ENCODE measurements around the gene IL17RD. TPM values are rescaled to one million over a fixed set of nuclear protein-coding genes. Genes with fewer than 3 reads are reported as not detected.

IL17RD gene
- total RNA-seq, 1 donor from 2014 or later, result 4.3 TPM

DNA sequence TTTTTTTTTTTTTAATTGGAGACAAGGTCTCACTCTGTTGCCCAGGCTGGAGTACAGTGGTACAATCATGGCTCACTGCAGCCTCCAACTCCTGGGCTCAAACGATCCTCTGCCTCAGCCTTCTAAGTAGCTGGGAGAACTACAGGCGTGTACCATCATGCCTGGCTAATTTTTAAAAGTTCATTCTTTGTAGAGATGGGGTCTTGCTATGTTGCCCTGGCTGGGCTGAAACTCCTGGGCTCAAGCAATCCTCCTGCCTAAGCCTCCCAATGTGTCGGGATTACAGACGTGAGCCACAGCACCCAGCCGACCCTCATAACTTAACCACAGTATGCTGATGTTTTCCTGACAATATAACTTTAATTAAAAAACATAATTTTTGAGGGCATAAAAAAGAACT, 24.3 kb downstream of the IL17RD start:
- no peak for DNase-seq (ENCODE audit: low spot score)
- intact Hi-C loops (cut with DNase I), result no loop called here

DNA sequence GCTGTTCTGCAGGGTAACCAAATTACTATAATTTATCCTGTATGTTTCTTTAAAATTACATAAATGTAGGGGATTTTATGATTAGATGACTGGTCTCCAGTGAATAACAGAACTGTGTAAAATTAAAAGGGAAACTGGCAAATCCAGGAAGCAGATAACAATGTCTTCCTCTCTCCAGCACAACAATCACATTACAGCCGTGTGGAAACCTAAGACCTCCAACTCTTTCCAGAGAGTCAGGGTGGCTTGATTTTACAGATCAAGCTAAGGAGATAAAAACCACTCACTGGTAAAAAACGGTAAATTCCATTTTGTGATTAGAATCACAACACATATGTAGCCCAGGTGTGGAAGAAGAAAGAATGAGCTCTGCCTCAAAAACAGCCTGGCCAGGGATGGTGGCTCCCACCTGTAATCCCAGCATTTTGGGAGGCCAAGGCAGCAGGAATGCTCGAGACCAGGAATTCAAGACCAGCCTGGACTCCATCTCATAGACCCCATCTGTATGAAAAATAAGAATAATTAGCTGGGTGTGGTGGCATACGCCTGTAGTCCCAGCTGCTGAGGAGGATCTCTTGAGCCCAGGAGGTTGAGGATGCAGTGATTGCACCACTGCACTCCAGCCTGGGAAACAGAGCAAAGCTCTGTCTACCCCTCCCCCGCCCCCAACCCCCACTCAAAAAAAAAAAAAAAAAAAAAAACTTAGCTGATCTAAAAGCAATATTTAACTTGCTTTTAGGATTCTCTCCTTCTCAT, 29.0 kb downstream of the IL17RD start:
- intact Hi-C loops (cut with DNase I), result no loop called here
- no peak for DNase-seq (ENCODE audit: low spot score)

DNA sequence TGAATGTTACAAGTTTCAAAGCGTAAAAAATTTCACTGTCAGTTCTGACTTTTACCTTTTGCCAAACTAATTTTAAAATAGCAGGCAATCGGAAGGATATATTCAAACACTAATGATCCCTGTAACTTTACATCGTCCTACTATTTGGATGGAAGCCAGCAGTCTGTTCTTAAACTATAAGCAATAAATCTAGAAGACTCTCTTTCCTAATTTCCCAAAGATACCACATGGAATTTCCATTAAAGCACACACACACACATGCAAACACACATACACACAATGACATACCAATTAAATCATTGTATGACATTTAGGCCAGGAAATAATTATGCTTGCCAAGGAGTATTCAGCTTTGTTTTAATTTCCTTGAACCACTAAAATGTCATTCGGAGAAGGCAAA, 32.0 kb downstream of the IL17RD start:
- DNase-seq (ENCODE audit: low spot score), result no peak
- intact Hi-C loops (cut with DNase I), result no loop called here

DNA sequence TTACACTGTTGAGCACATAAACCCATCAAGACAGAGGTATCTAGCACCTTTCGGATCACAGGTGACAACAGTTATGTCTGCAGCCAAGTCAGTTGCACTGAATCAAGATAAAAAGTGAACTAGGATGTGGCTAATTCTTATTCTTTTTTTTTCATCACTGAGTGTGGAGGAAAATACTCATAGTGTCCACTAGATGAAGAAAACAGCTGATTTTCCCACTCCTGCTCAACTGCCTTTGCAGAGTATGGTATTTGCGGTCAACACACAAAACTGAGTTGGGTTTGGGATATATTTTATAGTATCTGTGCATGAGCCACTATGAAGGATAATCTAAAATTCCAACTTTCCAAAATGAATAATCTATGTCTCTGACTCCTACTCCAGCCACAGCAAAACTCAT, 32.5 kb downstream of the IL17RD start:
- DNase-seq (ENCODE audit: low spot score), result no peak
- intact Hi-C loops (cut with DNase I), result no loop called here

DNA sequence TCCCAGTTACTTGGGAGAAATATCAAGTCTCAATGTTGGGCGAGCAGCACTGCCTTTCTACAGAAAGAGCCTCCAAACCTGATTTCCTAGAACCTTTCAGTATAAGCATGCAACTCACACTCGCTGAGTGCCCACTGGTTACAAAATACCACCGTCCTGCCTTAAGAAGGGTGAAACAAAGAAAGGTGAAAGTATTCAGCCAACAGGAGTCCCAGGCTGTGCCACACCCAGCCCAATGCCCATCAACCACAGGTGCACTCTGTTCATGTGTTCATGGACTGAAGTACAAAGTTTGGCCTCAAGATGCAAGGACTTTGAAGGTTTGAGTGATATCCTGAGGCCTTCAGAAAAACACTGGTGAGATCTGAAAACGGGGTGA, 34.0 kb downstream of the IL17RD start:
- intact Hi-C loops (cut with DNase I), result no loop called here
- DNase-seq (ENCODE audit: low spot score), result no peak

DNA sequence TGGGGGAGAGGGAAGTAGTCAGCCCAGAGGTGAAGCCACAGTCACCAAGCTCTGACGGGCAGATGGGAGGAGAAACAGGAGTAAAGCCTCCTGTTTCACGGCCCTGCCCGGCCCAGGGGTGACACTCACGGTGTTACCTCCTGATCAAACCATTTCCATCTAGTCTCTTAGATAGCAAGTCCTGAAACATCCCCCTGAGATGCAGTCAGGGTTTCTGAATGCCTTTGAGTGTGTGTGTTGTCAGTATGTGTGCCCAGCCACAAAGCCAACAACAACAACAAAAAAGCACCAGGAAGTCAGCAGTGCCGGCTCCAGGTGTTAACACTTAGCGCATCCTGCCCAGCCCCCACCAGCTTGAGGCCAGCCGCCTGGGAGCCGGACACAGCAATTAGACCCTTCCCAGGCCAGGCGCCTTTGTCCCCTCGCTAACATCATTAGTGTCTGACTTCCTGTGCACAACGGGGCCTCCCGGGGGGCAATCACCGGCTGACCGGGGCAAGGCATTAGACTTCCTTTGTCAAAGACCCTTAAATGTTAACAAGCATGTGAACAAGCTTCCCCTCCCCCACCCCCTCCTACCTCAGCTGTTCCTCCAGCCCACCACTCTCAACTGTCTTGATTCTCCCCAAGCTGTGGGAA, 34.5 kb downstream of the IL17RD start:
- DNase-seq (ENCODE audit: low spot score), result no peak
- intact Hi-C loops (cut with DNase I), result no loop called here

DNA sequence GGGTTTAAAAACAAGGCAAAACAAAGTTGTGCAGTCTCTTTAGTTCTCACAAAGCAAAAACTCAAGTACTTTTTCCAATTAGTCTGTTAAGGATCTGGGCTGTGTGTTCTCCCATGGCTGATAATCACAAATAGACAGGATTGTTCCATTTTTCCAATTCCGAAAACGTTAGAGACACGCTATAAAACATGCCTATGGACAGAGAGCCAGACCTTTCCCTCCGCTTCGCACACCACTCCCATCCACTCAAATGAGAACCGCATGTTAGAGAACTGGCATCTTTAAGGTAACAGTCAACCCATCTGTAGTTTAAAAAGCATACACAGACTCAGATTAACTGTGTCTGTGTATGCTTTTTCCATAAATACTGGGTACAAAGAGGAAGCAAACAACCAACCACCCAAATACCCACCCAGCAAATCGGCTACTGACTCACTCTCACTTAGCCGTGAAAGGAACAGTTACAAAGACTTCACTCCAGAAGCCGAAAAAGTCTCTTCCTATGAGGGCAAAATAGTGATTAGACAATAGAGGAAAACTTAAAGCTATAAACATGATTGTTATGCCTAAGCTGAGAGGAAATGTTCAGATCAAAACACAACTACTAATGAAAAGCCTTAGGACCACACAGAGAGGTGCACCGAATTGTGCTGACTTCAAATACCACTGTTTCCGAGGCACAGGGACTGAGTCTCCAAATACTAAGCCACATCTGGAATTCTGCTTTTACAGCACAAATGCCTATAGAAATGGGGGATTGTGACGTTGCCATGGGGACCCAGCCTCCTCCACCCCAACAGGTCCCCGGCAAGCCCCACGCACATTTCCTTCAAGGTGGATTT, 36.1 kb downstream of the IL17RD start:
- DNase-seq (ENCODE audit: low spot score), result no peak
- intact Hi-C loops (cut with DNase I), result no loop called here

DNA sequence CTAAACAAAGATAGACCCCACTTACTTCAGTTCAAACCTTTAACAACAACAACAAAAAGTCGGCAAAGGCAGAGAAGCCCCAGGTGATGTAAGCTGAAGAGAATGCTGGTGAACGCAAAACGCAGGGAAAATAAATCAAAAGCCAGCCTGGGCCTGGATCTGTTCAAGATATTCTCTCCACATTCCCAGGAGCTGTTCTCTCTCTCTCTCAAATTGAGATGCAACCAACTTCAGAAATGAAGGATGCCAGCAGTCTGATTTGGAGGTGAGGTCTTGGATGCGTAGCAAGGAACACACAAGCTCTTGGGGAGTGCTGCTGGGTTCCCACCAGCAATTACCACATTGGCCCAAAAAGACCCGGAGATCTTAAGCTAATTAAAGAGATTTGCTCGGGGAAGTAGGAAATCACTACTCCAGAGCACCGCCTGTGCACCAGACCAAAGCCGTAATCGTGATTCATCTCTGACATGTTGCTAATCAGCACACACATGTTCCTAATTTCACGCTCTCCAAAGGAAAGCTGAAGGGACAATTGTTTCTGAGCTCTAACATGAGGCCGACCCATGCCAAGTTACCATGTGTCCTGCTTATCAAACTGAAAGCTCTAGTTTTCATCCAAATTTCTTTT, 37.1 kb downstream of the IL17RD start:
- no peak for DNase-seq (ENCODE audit: low spot score)
- intact Hi-C loops (cut with DNase I), result no loop called here

DNA sequence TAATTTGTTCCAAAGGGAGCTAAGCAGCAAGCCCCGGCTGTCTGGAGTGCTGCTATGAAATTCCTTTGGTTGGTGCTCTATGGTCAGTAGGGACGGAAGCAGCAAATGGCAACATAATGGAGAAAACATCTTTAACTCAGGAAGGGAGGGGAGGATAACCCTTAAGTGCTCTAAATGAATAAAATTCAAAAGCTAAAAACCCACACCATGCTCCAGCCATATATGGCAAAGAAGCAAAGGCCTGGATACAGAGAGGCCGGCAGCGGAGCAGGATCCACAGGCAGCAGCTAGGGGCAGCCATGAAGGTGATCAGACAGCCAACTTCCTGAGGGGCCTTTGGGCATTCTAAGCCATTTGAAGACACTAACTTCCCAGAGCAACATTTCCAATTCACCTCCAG, 38.9 kb downstream of the IL17RD start:
- intact Hi-C loops (cut with DNase I), result no loop called here
- DNase-seq (ENCODE audit: low spot score), result no peak

DNA sequence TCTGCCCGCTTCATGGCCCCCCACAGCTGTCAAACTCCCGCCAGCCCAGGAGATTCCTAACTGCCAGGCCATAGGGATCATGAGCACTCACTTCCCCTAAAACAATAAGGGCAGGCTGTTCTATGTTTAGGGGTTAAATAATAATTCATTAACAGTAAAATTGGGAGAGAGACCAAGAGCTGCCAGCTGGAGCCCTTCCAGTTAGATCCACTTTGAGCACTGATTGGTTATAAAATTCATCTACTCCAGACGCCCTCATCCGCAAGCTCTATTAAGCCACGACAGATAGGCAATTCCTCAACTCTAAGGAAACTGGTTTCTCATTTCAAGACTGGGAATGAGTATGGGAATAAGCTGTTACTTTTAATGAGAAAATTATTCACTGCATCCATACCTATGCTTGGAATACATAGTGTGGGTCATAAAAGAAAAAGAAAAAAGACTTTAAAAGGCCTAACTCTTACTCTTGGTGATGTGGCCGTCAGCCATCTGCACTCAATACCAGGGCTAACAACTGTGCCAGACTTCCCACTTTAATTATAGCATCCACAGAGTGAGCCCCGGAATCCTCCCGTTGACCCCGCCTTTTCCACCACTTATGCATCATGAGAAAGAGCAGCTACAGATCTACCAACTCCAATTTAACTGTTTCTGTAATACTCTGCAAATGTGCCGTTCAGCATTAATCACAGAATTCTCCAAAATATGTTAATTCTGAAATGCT, 44.5 kb downstream of the IL17RD start:
- intact Hi-C loops (cut with DNase I), result no loop called here
- no peak for DNase-seq (ENCODE audit: low spot score)

DNA sequence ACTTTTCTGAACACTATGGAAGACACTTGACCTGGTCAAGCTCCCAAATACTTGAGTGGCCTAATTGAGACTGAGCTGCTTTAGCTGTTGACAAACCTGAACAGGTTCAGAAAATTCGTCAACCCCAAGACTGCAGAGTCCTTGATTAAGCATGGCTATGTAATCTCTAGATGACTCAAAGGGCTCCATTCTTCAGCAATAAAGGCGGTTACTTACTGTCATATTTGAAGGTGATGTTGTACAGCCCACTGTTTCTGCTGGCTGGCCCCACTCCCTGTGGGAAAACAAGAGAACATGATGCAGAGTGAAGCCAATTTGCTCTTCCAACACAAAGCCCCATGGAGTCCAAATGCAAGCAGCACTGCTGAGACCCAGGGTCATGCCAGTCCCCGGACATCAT, 45.1 kb downstream of the IL17RD start:
- DNase-seq (ENCODE audit: low spot score), result no peak
- intact Hi-C loops (cut with DNase I), result no loop called here

DNA sequence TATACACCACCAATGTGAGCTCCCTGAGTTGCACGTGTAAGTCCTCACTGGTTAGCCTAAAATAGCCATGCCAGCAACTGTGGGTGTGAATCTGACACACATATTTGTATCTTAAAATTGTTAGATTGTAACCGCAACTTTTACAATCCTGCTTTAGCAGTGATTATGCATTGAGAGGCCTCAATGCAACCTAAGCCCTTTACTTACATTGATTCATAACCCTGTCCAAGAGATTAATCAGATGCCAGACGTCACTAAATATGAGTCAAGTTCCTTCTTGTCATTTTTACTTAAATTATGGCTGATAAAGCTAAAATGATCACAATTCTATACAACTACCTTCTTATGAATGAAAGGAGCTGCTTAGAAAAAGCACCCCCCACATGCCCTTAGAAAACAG, 46.9 kb downstream of the IL17RD start:
- DNase-seq (ENCODE audit: low spot score), result no peak
- intact Hi-C loops (cut with DNase I), result no loop called here

DNA sequence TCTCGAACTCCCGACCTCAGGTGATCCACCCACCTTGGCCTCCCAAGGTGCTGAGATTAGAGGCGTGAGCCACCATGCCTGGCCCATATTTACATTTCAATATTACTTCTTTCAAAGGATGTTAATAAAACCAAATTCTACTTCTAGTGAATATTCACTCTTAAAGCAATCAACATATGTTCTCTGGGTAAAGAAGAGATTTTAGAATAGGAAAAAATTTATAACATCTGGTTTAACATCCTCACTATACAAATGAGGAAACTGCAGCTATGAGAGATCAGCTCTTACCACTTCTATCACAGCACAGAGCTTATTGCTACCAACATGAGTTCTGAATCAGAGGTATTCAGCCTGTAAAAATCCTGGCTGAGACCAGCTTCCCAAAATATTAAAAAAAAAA, 48.7 kb downstream of the IL17RD start:
- DNase-seq (ENCODE audit: low spot score), result no peak
- intact Hi-C loops (cut with DNase I), result no loop called here

DNA sequence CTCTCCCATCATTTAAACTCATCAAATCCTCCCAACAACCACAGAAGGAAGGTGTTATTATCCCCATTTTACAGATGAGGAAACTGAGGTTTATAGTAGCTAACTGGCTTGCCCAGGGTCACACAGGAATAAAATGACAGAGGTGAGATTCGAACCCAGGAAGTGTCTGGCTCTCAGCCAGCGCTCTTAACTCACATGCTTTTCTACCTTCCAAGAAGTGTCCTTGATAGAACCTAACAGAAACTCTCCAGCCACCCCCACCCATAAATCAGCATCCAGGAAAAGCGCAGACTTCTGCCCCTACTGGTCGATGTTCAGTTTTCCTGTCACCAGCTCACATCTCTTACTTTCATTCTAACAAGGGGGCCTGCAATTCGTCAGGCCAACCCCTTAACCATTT, 52.9 kb downstream of the IL17RD start:
- intact Hi-C loops (cut with DNase I), result no loop called here
- DNase-seq (ENCODE audit: low spot score), result no peak

DNA sequence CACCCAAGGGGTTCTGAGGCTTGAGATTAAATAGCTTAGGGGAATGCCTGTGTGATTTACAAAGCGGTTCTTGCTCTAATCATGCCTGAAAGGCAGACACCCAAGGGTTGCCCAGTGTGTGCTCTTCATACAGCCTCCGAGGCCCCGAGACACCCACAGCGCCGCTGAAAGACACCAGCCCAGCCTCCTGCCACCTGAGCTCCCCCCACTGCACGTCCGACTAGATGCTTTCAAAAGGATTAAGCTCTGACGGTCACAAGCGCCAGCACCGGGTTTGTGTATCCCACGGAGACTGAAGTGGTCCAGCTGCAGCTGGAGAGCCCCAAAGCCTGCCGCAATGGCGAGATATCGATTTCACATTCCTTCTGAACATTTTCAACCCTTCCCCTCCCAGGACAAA, 54.4 kb downstream of the IL17RD start:
- intact Hi-C loops (cut with DNase I), result no loop called here
- no peak for DNase-seq (ENCODE audit: low spot score)

DNA sequence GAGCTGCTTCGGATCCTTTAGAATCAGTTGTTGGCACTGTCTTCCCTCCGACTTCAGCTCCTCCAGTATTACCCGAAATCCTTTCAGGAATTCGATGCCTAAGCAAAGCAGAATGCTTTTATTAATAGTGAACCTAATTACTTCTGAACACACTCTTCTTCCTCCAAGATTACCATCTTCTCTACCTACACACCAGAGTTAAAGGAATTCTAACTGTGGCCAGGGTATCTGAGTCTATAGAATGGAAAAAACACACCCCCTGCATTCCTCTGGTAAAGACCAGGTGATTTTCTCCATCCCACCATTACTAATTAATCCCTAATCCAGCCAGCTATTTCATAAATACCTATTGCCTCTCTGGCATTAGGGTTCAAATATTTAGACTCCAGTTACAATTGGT, 54.9 kb downstream of the IL17RD start:
- intact Hi-C loops (cut with DNase I), result no loop called here
- DNase-seq (ENCODE audit: low spot score), result no peak

DNA sequence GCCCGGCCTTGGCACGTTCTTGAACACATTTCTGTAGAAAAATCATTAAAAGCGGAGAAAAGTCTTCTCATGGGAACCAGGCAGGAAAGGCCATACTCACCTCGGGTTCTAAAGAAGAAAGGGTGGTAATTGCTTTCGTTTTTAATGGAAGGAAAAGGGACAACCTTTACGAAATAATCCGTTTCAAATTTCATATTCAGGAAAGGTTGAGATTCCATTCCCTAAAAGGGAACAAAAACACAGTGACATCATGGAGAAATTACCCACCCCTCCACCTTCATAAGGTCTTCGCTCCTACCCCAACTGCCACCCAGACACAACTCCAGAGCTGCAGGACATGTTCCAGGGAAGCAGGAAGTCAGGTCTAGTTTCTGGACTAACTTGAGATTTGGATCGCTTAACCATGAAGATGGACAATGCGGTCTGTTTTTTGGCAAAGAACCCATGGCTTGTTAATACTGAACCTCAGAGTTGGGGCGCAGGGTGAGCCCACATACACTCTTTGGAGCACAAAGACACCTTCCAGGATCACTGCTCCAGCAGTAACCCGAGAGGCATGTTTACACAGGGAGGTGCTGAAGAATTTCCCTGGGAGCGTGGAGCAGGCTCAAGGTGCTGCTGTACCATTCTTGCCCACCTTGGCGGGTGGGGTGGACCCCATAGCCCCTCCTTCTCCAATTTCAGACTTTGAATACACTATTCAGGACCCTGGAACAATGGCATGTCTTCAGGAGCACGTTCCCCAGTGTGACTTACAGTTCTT, 55.5 kb downstream of the IL17RD start:
- no peak for DNase-seq (ENCODE audit: low spot score)
- intact Hi-C loops (cut with DNase I), result no loop called here

DNA sequence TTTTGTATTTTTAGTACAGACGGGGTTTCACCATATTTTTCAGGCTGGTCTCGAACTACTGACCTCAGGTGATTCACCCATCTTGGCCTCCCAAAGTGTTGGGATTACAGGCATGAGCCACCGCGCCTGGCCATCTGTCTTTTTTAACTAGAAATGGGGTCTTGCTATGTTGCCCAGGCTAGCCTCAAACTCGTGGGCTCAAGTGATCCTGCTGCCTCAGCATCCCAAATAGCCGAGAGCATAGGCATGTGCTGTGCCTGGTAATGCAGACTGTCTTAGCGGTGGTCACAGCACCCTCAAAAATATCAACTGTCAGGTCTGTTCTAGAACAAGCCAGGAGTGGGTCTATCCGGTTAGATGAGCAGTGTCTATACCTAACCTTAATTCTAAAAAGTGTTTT, 56.5 kb downstream of the IL17RD start:
- intact Hi-C loops (cut with DNase I), result no loop called here

DNA sequence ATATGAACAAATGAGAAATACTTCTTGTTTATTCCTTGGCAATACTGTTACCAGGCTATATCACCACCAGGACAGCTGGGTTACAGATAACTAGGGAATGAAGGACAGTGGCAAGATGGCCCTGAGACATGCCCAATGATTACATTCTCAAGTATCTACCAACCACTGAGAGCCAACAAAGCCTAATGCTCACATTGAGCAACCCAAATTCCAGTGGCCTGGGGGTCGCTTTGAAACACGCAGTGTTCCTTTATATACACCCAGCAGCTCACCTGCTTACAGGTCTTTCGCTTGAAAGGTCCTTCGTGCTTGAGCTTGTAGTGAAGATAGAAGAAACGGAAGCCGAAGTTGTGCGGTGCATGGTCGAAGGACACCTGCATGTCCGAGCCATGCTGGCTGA, 59.6 kb downstream of the IL17RD start:
- no peak for DNase-seq (ENCODE audit: low spot score)
- intact Hi-C loops (cut with DNase I), result no loop called here

More for the DNA sequence above, 56.5 kb downstream of the IL17RD start:
- DNase-seq (ENCODE audit: low spot score), result no peak
